Smooth muscle cell (in vitro differentiated cells): ENCODE data around the gene ATP6V0A1. TPM values are rescaled to one million over a fixed set of nuclear protein-coding genes. Genes with fewer than 3 reads are reported as not detected.

ENCODE experiments used
- DNase-seq: peaks from one replicate; lab custom pipeline; 2025; ENCODE audit not compliant: unreplicated experiment; lab: John Stamatoyannopoulos, UW
- H2AFZ ChIP-seq: fragments of 200-600 bp; sonication (generic); 2 replicates; pipeline ENCODE4 v1.6.0; 2016; ENCODE audit warnings: antibody characterized with exemption, low read depth, mild to moderate bottlenecking
- H3F3A ChIP-seq: fragments of 200-600 bp; sonication (generic); 2 replicates; pipeline ENCODE4 v1.6.0; 2017; ENCODE audit warnings: antibody characterized with exemption, low read depth
- H3K27ac ChIP-seq: fragments of 200-600 bp; sonication (generic); 2 replicates; pipeline ENCODE4 v1.5.1; 2016; ENCODE audit warnings: low read depth, mild to moderate bottlenecking
- H3K27me3 ChIP-seq: fragments of 200-600 bp; sonication (generic); 2 replicates; pipeline ENCODE4 v1.6.1; 2016; ENCODE audit warnings: low read depth, mild to moderate bottlenecking
- H3K36me3 ChIP-seq: fragments of 200-600 bp; sonication (generic); 2 replicates; pipeline ENCODE4 v1.5.1; 2016; ENCODE audit warnings: low read depth
- H3K4me1 ChIP-seq: fragments of 200-600 bp; sonication (generic); 2 replicates; pipeline ENCODE4 v1.5.1; 2016; ENCODE audit warnings: low read depth
- H3K4me2 ChIP-seq: fragments of 200-600 bp; sonication (generic); 2 replicates; pipeline ENCODE4 v1.6.0; 2016; ENCODE audit warnings: mild to moderate bottlenecking
- H3K4me3 ChIP-seq: fragments of 200-600 bp; sonication (generic); 2 replicates; pipeline ENCODE4 v1.5.1; 2016; ENCODE audit warnings: mild to moderate bottlenecking
- H3K79me2 ChIP-seq: fragments of 200-600 bp; sonication (generic); 2 replicates; pipeline ENCODE4 v1.6.0; 2016; ENCODE audit warnings: low read depth, mild to moderate bottlenecking
- H3K9ac ChIP-seq: fragments of 200-600 bp; sonication (generic); 2 replicates; pipeline ENCODE4 v1.6.0; 2016; ENCODE audit warnings: low read depth
- H3K9me3 ChIP-seq: fragments of 200-600 bp; sonication (generic); replicated peaks from 2 replicates; pipeline ENCODE4 v1.5.1; 2016; ENCODE audit warnings: low read depth
- H4K20me1 ChIP-seq: fragments of 200-600 bp; sonication (generic); 2 replicates; pipeline ENCODE4 v1.6.0; 2016; ENCODE audit warnings: low read depth
- WGBS: methylation state at CpG from one replicate; pipeline ENCODE4 v1.1.7; 2016; ENCODE audit warnings: low lambda C conversion rate; 5-methylcytosine and 5-hydroxymethylcytosine counted together
- polyA plus RNA-seq: library from polyadenylated mRNA; unstranded; fragments of >200 nt; fragmentation: Nextera tagmentation; extraction: Ambion mirVana; gene quantifications from 2 replicates; pipeline ENCODE4 v1.2.1, GENCODE V29; 2016
- total RNA-seq: library from RNA; depleted of rRNA; stranded (reverse); fragments of >200 nt; gene quantifications from 2 replicates; pipeline ENCODE4 v1.2.3, GENCODE V29; 2014
- TF ChIP-seq, protein P1 (sequence below): fragments of 200-600 bp; sonication (generic); IDR thresholded peaks from 2 replicates; pipeline ENCODE4 v1.5.1; 2017; ENCODE audit warnings: borderline replicate concordance, mild to moderate bottlenecking, antibody characterized with exemption; ENCODE audit not compliant: insufficient read depth, poor library complexity, severe bottlenecking

The ATP6V0A1 gene
- total and polyA plus RNA-seq, 2 experiments from 2014 or later: 27.3 to 54.7 TPM

DNA sequence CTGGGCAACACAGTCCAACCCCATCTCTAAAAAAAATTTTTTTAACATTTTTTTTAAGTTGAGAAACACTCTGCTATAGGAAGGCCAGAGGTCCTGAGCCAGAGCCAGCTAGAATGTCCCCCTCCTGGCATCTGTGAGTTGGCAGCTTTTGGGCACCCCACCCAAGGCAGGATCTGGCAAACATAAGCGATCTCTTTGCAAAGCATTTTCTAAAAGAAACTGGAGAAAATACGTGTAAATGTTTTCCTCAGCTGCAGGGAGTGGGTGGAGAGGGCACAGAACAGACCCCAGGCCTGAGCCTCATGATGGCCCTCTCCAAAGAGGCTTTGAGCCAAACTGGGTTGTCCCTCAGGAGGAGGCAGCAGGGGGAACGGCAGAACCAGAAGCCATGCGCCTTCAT lies 47.3 kb upstream of the ATP6V0A1 start:
- TF ChIP-seq, protein P1, sequence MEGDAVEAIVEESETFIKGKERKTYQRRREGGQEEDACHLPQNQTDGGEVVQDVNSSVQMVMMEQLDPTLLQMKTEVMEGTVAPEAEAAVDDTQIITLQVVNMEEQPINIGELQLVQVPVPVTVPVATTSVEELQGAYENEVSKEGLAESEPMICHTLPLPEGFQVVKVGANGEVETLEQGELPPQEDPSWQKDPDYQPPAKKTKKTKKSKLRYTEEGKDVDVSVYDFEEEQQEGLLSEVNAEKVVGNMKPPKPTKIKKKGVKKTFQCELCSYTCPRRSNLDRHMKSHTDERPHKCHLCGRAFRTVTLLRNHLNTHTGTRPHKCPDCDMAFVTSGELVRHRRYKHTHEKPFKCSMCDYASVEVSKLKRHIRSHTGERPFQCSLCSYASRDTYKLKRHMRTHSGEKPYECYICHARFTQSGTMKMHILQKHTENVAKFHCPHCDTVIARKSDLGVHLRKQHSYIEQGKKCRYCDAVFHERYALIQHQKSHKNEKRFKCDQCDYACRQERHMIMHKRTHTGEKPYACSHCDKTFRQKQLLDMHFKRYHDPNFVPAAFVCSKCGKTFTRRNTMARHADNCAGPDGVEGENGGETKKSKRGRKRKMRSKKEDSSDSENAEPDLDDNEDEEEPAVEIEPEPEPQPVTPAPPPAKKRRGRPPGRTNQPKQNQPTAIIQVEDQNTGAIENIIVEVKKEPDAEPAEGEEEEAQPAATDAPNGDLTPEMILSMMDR: no peak
- peaks cover 22% of the 10 kb centered on the region for H3K4me1 ChIP-seq
- no peaks in the 10 kb centered on the region for H3K27me3 ChIP-seq
- H3K27ac ChIP-seq: no peak overlapping the region
- peaks cover 100% of the 10 kb centered on the region for H4K20me1 ChIP-seq
- H3K9me3 ChIP-seq: no peaks in the 10 kb centered on the region
- no peak overlapping the region for H3K9ac ChIP-seq
- H3K4me2 ChIP-seq: no peak overlapping the region
- no peaks in the 10 kb centered on the region for H3K36me3 ChIP-seq
- WGBS: 89% methylated on average over 4 of the region's 4 CpGs
- no peak for DNase-seq
- H3K4me3 ChIP-seq: no peak overlapping the region
- peaks cover 4% of the 10 kb centered on the region for H3F3A ChIP-seq
- H3K79me2 ChIP-seq: peaks cover 98% of the 10 kb centered on the region
- no peak overlapping the region for H2AFZ ChIP-seq

DNA sequence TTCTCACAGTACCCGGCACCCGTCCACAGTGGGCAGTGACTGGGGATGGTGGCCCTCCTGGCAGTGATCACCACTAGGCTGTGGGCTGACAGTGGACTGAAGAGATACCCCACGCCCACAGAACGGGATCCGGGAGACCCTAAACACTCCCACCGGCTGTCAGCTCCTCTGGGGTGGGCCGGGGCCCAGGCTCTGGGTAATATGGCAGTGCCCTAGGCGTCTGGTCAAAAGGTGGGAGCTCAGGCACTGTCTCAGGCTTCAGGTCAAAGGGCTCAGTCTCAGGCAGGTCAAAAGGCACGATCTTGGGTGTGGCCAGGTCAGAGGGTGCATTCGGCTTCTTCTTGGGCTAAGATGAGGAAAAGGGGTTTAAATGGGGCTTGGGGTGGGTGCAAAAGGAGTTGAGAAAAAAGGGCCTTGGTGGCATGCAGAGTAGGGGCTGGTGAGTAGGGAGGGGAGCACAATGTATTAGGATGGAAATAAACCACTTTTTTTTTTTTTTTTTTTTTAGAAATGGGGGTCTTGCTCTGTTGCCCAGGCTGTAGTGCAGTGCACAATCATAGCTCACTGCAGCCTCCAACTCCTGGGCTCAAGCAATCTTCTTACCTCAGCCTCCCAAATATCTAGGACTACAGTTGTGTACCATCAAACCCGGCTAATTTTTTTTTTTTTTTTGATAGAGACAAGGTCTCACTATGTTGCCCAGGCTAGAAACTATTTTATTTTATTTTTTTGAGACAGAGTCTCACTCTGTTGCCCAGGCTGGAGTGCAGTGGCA lies 46.6 kb upstream of the ATP6V0A1 start:
- H3K27ac ChIP-seq: no peak overlapping the region
- no peaks in the 10 kb centered on the region for H3K9me3 ChIP-seq
- peaks cover 100% of the 10 kb centered on the region for H4K20me1 ChIP-seq
- H3K9ac ChIP-seq: no peak overlapping the region
- no peak overlapping the region for H2AFZ ChIP-seq
- no peaks in the 10 kb centered on the region for H3K36me3 ChIP-seq
- no peak overlapping the region for H3K4me2 ChIP-seq
- WGBS: 96% methylated on average over 11 of the region's 11 CpGs
- H3K4me1 ChIP-seq: peaks cover 22% of the 10 kb centered on the region
- peaks cover 98% of the 10 kb centered on the region for H3K79me2 ChIP-seq
- no peak overlapping the region for H3K4me3 ChIP-seq
- H3K27me3 ChIP-seq: no peaks in the 10 kb centered on the region
- no peak for DNase-seq
- TF ChIP-seq, protein P1: no peak
- peaks cover 4% of the 10 kb centered on the region for H3F3A ChIP-seq

DNA sequence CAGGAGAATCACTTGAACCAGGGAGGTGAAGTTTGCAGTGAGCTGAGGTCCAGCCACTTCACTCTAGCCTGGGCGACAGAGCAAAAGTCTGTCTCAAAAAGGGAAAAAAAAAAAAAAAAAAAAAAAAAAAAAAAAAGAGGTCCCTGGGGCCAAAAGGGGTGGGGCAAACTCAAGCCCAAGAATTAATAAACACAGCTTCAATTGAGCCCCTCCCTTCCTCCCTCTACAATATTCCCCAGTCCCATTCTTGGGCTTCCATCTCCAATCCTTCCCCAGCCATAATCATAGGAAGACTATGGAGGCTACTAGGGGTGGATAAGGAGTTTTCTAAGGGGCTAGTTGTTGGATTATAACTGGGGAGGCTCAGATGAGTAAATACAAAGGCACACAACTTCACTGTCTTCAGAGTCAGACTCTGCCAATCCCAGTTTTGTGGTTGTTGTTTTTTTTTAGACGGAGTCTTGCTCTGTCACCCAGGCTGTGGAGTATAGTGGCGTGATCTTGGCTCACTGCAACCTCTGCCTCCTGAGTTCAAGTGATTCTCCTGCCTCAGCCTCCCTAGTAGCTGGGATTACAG lies 45.1 kb upstream of the ATP6V0A1 start:
- Histone ChIP-seq H3K4me3 (no peak overlapping the region), H3K9me3 (no peaks in the 10 kb centered on the region), H3F3A (peaks cover 4% of the 10 kb centered on the region), H3K4me1 (peaks cover 10% of the 10 kb centered on the region), H4K20me1 (peaks cover 100% of the 10 kb centered on the region), H3K79me2 (peaks cover 98% of the 10 kb centered on the region), H3K27me3 (no peaks in the 10 kb centered on the region), H3K27ac (no peak overlapping the region), H3K4me2 (no peak overlapping the region), H2AFZ (no peak overlapping the region), H3K36me3 (no peaks in the 10 kb centered on the region), H3K9ac (no peak overlapping the region)
- 91% methylated on average over 3 of the region's 3 CpGs for WGBS
- TF ChIP-seq, protein P1: no peak
- DNase-seq: no peak
